CD14-positive monocyte (primary cell): ENCODE data around the gene MIPOL1. TPM values are rescaled to one million over a fixed set of nuclear protein-coding genes. Genes with fewer than 3 reads are reported as not detected.

ENCODE experiments used
- DNase-seq, 3 donors: peaks; one replicate each; pipeline ENCODE4 v3.0.0-alpha.2; 2011 to 2022
- H2AFZ ChIP-seq: 2 replicates; pipeline ENCODE4 v1.6.0; 2012; ENCODE audit warnings: mild to moderate bottlenecking, low read depth, low read length, inconsistent platforms; ENCODE audit not compliant: insufficient read depth, poor library complexity, severe bottlenecking
- H3K27ac ChIP-seq, 2 donors: 1 replicate in 1 of 2; 2 replicates in 1 of 2; pipeline ENCODE4 v1.5.1; 2012 to 2013; ENCODE audit warnings: low read length in 2 of 2, control low read depth in 1 of 2, inconsistent platforms in 1 of 2, low read depth in 1 of 2, mild to moderate bottlenecking in 1 of 2
- H3K27me3 ChIP-seq, 2 donors: one replicate each; pipeline versions ENCODE4 v1.6.0 to v1.6.1; 2011 to 2013; ENCODE audit warnings: low read length in 2 of 2; ENCODE audit not compliant: control insufficient read depth in 2 of 2, insufficient read depth in 2 of 2
- H3K36me3 ChIP-seq, 2 donors: replicated peaks in 1 of 2; 1 replicate in 1 of 2; 2 replicates in 1 of 2; pipeline versions ENCODE4 v1.5.1 to v1.6.1; 2012 to 2013; ENCODE audit warnings: low read length in 2 of 2, control low read depth in 1 of 2, inconsistent platforms in 1 of 2, mild to moderate bottlenecking in 1 of 2; ENCODE audit not compliant: insufficient read depth in 2 of 2, control insufficient read depth in 1 of 2
- H3K4me1 ChIP-seq, 2 donors: 1 replicate in 1 of 2; 2 replicates in 1 of 2; pipeline versions ENCODE4 v1.5.1 to v1.6.1; 2012 to 2013; ENCODE audit warnings: low read length in 2 of 2, control low read depth in 1 of 2, inconsistent platforms in 1 of 2, mild to moderate bottlenecking in 1 of 2, moderate library complexity in 1 of 2; ENCODE audit not compliant: insufficient read depth in 2 of 2, control insufficient read depth in 1 of 2
- H3K4me2 ChIP-seq: replicated peaks from 2 replicates; pipeline ENCODE3; 2012; ENCODE audit warnings: low read length, moderate library complexity, mild to moderate bottlenecking; ENCODE audit not compliant: poor library complexity, severe bottlenecking; ENCODE audit errors: extremely low read depth
- H3K4me3 ChIP-seq, 3 experiments: fragments of 200-600 bp in 1 of 3; sonication (generic) in 1 of 3; replicated peaks in 1 of 3; 1 replicate in 2 of 3; 2 replicates in 1 of 3; pipeline ENCODE4 v1.5.1; 2011 to 2013; ENCODE audit warnings: low read length in 3 of 3, mild to moderate bottlenecking in 3 of 3, control low read depth in 2 of 3, low read depth in 2 of 3, inconsistent platforms in 1 of 3, moderate library complexity in 1 of 3
- H3K79me2 ChIP-seq: 2 replicates; pipeline ENCODE4 v1.6.0; 2012; ENCODE audit warnings: mild to moderate bottlenecking, control low read depth, inconsistent platforms, low read length, moderate library complexity; ENCODE audit not compliant: insufficient read depth
- H3K9ac ChIP-seq: 2 replicates; pipeline ENCODE4 v1.6.0; 2017; ENCODE audit warnings: low read length, mild to moderate bottlenecking; ENCODE audit not compliant: insufficient read depth, poor library complexity, severe bottlenecking
- H3K9me3 ChIP-seq, 2 donors: replicated peaks in 1 of 2; 1 replicate in 1 of 2; 2 replicates in 1 of 2; pipeline versions ENCODE4 v1.5.1 to v1.6.1; 2012 to 2013; ENCODE audit warnings: low read length in 2 of 2, control low read depth in 1 of 2; ENCODE audit not compliant: control insufficient read depth in 1 of 2, insufficient read depth in 1 of 2
- H4K20me1 ChIP-seq: 2 replicates; pipeline ENCODE4 v1.6.0; 2012; ENCODE audit warnings: mild to moderate bottlenecking, low read length, control low read depth, moderate library complexity; ENCODE audit not compliant: insufficient read depth
- H3K27ac Mint-ChIP-seq, 7 donors: one replicate each; pipeline ENCODE4 v1.8.0; 2020; ENCODE audit warnings: mild to moderate bottlenecking in 7 of 7, mixed read lengths in 7 of 7, moderate library complexity in 6 of 7, inconsistent platforms in 2 of 7
- H3K27me3 Mint-ChIP-seq, 3 donors: one replicate each; pipeline ENCODE4 v1.8.0; 2021 to 2022; ENCODE audit warnings: low read depth in 3 of 3, mild to moderate bottlenecking in 3 of 3, mixed read lengths in 3 of 3, moderate library complexity in 3 of 3, inconsistent platforms in 1 of 3
- H3K36me3 Mint-ChIP-seq, 2 donors: one replicate each; pipeline ENCODE4 v1.8.0; 2020; ENCODE audit warnings: mixed read lengths in 2 of 2, inconsistent platforms in 1 of 2, mild to moderate bottlenecking in 1 of 2
- H3K4me1 Mint-ChIP-seq: one replicate; pipeline ENCODE4 v1.8.0; 2020; ENCODE audit warnings: mild to moderate bottlenecking, mixed read lengths
- H3K4me3 Mint-ChIP-seq, 2 donors: one replicate each; pipeline ENCODE4 v1.8.0; 2020; ENCODE audit warnings: mild to moderate bottlenecking in 2 of 2, mixed read lengths in 2 of 2, moderate library complexity in 1 of 2
- H3K9me3 Mint-ChIP-seq, 7 donors: one replicate each; pipeline ENCODE4 v1.8.0; 2020 to 2022; ENCODE audit warnings: mixed read lengths in 7 of 7, mild to moderate bottlenecking in 6 of 7, moderate library complexity in 6 of 7, inconsistent platforms in 2 of 7
- CTCF ChIP-seq: fragments of 200-600 bp; IDR thresholded peaks from one replicate; pipeline ENCODE4 v1.8.0; 2022; ENCODE audit warnings: antibody characterized with exemption, mild to moderate bottlenecking
- WGBS: methylation state at CpG from one replicate; pipeline ENCODE4 v1.1.5; 2013; ENCODE audit warnings: missing lambda C conversion rate; ENCODE audit not compliant: insufficient coverage; 5-methylcytosine and 5-hydroxymethylcytosine counted together
- intact Hi-C, 2 donors: fragments of 100-400 bp; cut with micrococcal nuclease; formaldehyde crosslinking; loops; one replicate each; pipeline versions ENCODE4 v1.15.0 to v1.15.1; 2023
- polyA plus RNA-seq, 3 donors: library from polyadenylated mRNA; depleted of rRNA in 1 of 3; unstranded in 2 of 3; stranded (reverse) in 1 of 3; fragments of 300-500 nt in 2 of 3; fragments of >200 nt in 1 of 3; fragmentation: Illumina TruSeq in 2 of 3; gene quantifications; 1 replicate in 2 of 3; 2 replicates in 1 of 3; pipeline ENCODE4 v1.2.3, GENCODE V29; 2012 to 2021

The MIPOL1 gene
- polyA plus RNA-seq, 3 donors, result not detected

- Mint-ChIP-seq H3K4me3 (no peak overlapping the region), H3K4me1 (no peaks in the 10 kb centered on the region), H3K9me3 (peaks cover 2 to 22% (median 8%) of the 10 kb centered on the region in 7 donors), H3K27ac (no peak overlapping the region), H3K36me3 (no peaks in the 10 kb centered on the region), H3K27me3 (no peaks in the 10 kb centered on the region)
- no peaks in the 10 kb centered on the region for H3K79me2 ChIP-seq
- H3K9ac ChIP-seq, result no peak overlapping the region
- H3K27ac ChIP-seq, result no peak overlapping the region
- no peak for DNase-seq
- H3K27me3 ChIP-seq, result no peaks in the 10 kb centered on the region
- no CpG with 5 or more reads among the region's 3 CpGs for WGBS
- intact Hi-C loops, result no loop called here
- no peaks in the 10 kb centered on the region for H3K36me3 ChIP-seq
- TF ChIP-seq CTCF, result no peak
- peaks cover 7 to 8% of the 10 kb centered on the region in 2 donors for H3K9me3 ChIP-seq
- no peak overlapping the region for H3K4me3 ChIP-seq
- no peak overlapping the region for H2AFZ ChIP-seq
- no peaks in the 10 kb centered on the region for H3K4me1 ChIP-seq
- H3K4me2 ChIP-seq, result no peak overlapping the region
- no peaks in the 10 kb centered on the region for H4K20me1 ChIP-seq
These were observed 266.6 kb downstream of the MIPOL1 start for GRCh38 chr14:37464192-37464858.

- H3K9ac ChIP-seq, result no peak overlapping the region
- Mint-ChIP-seq H3K9me3 (peaks cover 4 to 20% (median 10%) of the 10 kb centered on the region in 7 donors), H3K27me3 (no peaks in the 10 kb centered on the region), H3K4me3 (no peak overlapping the region), H3K36me3 (no peaks in the 10 kb centered on the region), H3K4me1 (no peaks in the 10 kb centered on the region), H3K27ac (no peak overlapping the region)
- no peak overlapping the region for H3K4me3 ChIP-seq
- intact Hi-C loops, result no loop called here
- H3K27ac ChIP-seq, result no peak overlapping the region
- H2AFZ ChIP-seq, result no peak overlapping the region
- no peaks in the 10 kb centered on the region for H4K20me1 ChIP-seq
- H3K4me1 ChIP-seq, result no peaks in the 10 kb centered on the region
- H3K4me2 ChIP-seq, result no peak overlapping the region
- H3K27me3 ChIP-seq, result no peaks in the 10 kb centered on the region
- TF ChIP-seq CTCF, result no peak
- peaks cover 11% of the 10 kb centered on the region in 2 donors for H3K9me3 ChIP-seq
- DNase-seq, result no peak
- H3K36me3 ChIP-seq, result no peaks in the 10 kb centered on the region
- H3K79me2 ChIP-seq, result no peaks in the 10 kb centered on the region
These were observed 268.4 kb downstream of the MIPOL1 start for GRCh38 chr14:37466003-37466622.
